ENCODE data around the gene JPH3.
A peak's percentile ranks its signal among the peaks of the same experiment; 100 is the strongest.

The JPH3 gene

DNA sequence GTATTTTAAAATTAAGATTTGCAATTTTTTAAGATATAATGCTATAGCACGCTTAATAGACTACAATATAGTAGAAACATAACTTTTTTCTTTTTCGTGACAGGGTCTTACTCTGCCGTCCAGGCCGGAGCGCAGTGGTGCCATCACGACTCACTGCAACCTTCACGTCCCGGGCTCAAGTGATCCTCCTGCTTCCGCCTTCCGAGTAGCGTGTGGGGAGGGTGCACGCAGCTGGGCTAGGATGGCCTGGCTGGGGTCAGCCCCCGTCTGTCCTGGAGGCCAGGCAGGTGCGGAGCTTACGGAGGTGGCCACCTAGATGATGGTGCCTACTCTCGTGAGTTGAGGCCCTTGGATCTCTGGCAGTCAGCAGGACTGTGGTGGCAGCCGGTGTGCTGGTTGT, 50.1 kb downstream of the JPH3 start:
- no peak overlapping the region for H3K4me3 ChIP-seq (ENCODE audit: low read depth, low read length)
- TF ChIP-seq, protein P1, sequence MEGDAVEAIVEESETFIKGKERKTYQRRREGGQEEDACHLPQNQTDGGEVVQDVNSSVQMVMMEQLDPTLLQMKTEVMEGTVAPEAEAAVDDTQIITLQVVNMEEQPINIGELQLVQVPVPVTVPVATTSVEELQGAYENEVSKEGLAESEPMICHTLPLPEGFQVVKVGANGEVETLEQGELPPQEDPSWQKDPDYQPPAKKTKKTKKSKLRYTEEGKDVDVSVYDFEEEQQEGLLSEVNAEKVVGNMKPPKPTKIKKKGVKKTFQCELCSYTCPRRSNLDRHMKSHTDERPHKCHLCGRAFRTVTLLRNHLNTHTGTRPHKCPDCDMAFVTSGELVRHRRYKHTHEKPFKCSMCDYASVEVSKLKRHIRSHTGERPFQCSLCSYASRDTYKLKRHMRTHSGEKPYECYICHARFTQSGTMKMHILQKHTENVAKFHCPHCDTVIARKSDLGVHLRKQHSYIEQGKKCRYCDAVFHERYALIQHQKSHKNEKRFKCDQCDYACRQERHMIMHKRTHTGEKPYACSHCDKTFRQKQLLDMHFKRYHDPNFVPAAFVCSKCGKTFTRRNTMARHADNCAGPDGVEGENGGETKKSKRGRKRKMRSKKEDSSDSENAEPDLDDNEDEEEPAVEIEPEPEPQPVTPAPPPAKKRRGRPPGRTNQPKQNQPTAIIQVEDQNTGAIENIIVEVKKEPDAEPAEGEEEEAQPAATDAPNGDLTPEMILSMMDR (IDR thresholded peaks at IDR 0.05; ENCODE audit: low read depth, low read length, missing control alignments), result no peak
- no peak for DNase-seq (ENCODE audit: low read depth)

- TF ChIP-seq, protein P1 (IDR thresholded peaks at IDR 0.05; ENCODE audit: low read depth, low read length, missing control alignments), result no peak
- H3K4me3 ChIP-seq (ENCODE audit: low read depth, low read length), result no peak overlapping the region
- DNase-seq (ENCODE audit: low read depth), result no peak
Observed at GRCh38 chr16:87652799-87653198, 50.5 kb downstream of the JPH3 start.

DNA sequence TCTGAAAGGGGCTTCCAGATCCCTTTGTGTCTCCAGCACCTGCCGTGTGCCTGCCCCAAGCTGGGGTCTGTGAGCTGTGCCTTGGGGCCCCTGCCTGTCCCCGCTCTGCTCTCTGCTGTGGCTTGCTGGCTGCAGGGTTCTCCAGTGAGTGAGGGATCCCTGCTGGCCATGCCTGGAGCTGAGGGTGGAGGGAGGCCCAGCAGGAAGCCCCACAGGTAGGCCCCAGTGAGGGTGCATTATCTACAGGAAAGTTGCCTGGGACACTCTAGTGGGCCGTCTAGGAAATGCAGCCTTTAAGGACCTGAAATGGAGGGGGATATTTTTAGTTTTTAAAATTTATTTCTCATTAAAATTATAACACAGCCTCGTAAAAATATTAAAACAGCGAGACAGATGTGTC, 50.9 kb downstream of the JPH3 start:
- TF ChIP-seq, protein P1 (IDR thresholded peaks at IDR 0.05; ENCODE audit: low read depth, low read length, missing control alignments), result peak; percentile 47
- no peak overlapping the region for H3K4me3 ChIP-seq (ENCODE audit: low read depth, low read length)
- DNase-seq (ENCODE audit: low read depth), result no peak

- no peak overlapping the region for H3K4me3 ChIP-seq (ENCODE audit: low read depth, low read length)
- no peak for DNase-seq (ENCODE audit: low read depth)
- TF ChIP-seq, protein P1 (IDR thresholded peaks at IDR 0.05; ENCODE audit: low read depth, low read length, missing control alignments), result no peak
Observed at GRCh38 chr16:87654826-87655225, 52.5 kb downstream of the JPH3 start.

DNA sequence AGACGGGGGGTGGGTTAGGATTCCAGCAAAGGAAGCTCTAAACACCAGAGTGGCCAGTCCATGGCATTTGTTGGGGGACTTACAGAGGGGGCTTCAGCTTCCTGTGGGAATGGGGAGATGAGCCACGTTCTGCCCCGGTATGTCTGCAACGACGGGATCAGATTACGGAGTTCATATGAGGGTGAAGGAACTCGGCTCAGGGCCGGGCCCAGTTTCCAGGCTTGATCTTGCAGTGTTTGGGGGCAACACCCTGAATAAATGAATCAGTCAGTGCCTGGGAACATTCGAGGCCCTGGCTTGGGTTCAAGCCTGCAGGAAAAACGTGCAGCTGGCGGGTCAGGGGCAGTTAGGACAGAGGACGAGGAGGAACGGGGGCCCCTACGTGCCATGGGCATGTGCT, 54.0 kb downstream of the JPH3 start:
- TF ChIP-seq, protein P1 (IDR thresholded peaks at IDR 0.05; ENCODE audit: low read depth, low read length, missing control alignments), result no peak
- no peak for DNase-seq (ENCODE audit: low read depth)
- H3K4me3 ChIP-seq (ENCODE audit: low read depth, low read length), result no peak overlapping the region

GRCh38 chr16:87657621-87658192, 55.4 kb downstream of the JPH3 start:
- H3K4me3 ChIP-seq (ENCODE audit: low read depth, low read length), result no peak overlapping the region
- DNase-seq (ENCODE audit: low read depth), result no peak
- TF ChIP-seq, protein P1 (IDR thresholded peaks at IDR 0.05; ENCODE audit: low read depth, low read length, missing control alignments), result no peak

- TF ChIP-seq, protein P1 (IDR thresholded peaks at IDR 0.05; ENCODE audit: low read depth, low read length, missing control alignments), result no peak
- no peak overlapping the region for H3K4me3 ChIP-seq (ENCODE audit: low read depth, low read length)
- no peak for DNase-seq (ENCODE audit: low read depth)
Observed at GRCh38 chr16:87658564-87659225, 56.4 kb downstream of the JPH3 start.
